Activated naive CD4-positive, alpha-beta T cell treated with anti-CD3 and anti-CD28 coated beads for 36 hours (primary cell): ENCODE results near the gene CCSER2. TPM values are rescaled to one million over a fixed set of nuclear protein-coding genes. Genes with fewer than 3 reads are reported as not detected.

ENCODE experiments used
- CTCF ChIA-PET: fragments of 350-600 bp; sonication (Branson Sonifier 250); formaldehyde crosslinking; loops from one replicate; lab custom pipeline; 2021; ENCODE audit warnings: antibody characterized with exemption; lab: Charles Lee
- DNase-seq: peaks from one replicate; pipeline ENCODE4 v3.0.0-alpha.2; 2020
- H3K27ac Mint-ChIP-seq: one replicate; pipeline ENCODE4 v1.8.0; 2021; ENCODE audit warnings: mild to moderate bottlenecking, mixed read lengths
- H3K27me3 Mint-ChIP-seq: one replicate; pipeline ENCODE4 v1.8.0; 2021; ENCODE audit warnings: low read depth, mixed read lengths
- H3K36me3 Mint-ChIP-seq: one replicate; pipeline ENCODE4 v1.8.0; 2021; ENCODE audit warnings: low read depth, mixed read lengths
- H3K4me1 Mint-ChIP-seq: one replicate; pipeline ENCODE4 v1.8.0; 2021; ENCODE audit warnings: low read depth, mixed read lengths
- H3K4me3 Mint-ChIP-seq: one replicate; pipeline ENCODE4 v1.8.0; 2021; ENCODE audit warnings: mild to moderate bottlenecking, moderate library complexity, mixed read lengths
- H3K9me3 Mint-ChIP-seq: one replicate; pipeline ENCODE4 v1.8.0; 2021; ENCODE audit warnings: mixed read lengths
- intact Hi-C: fragments of 100-400 bp; cut with micrococcal nuclease; formaldehyde crosslinking; loops from one replicate; pipeline ENCODE4 v1.15.1; 2023
- total RNA-seq, 2 experiments: library from RNA; stranded (reverse); gene quantifications; one replicate each; pipeline ENCODE4 v1.2.3, GENCODE V29; 2021

Gene CCSER2
- total RNA-seq, 2 experiments from 2014 or later = 78.0 to 81.8 TPM

GRCh38 chr10:84565881-84566582 lies 237.6 kb downstream of the CCSER2 start:
- intact Hi-C loops = no loop called here
- CTCF ChIA-PET = no interaction called here

DNA sequence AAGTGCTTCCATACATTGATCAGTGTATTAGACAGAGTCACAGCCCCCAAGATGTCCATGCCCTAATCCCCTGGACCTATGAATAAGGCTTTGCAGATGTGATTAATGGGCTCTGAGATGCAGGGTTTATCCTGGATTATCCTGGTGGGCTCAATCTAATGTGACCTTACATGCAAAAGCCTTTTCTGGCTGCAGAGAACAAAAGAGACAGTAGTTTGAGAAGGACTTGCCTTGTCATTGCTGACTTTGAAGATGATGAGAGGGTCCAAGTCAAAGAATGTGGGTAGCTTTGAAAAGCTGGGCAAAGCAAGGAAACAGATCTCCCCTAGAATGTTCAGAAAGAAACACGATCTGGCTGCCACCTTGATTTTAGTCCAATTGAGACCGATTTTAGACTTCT lies 238.7 kb downstream of the CCSER2 start:
- Mint-ChIP-seq H3K9me3 (no peaks in the 10 kb centered on the region), H3K36me3 (no peaks in the 10 kb centered on the region)
- CTCF ChIA-PET = interaction anchor here (1.0 kb wide), 1 partner anchor 27 kb away, joined by 4 read pairs; no protein-coding TSS in a partner anchor

More at GRCh38 chr10:84565881-84566582, 237.6 kb downstream of the CCSER2 start:
- H3K4me1 Mint-ChIP-seq = peaks cover 3% of the 10 kb centered on the region
- DNase-seq = no peak
- no peak overlapping the region for H3K27ac Mint-ChIP-seq
- peaks cover 19% of the 10 kb centered on the region for H3K27me3 Mint-ChIP-seq
- no peak overlapping the region for H3K4me3 Mint-ChIP-seq
- H3K36me3 Mint-ChIP-seq = no peaks in the 10 kb centered on the region
- H3K9me3 Mint-ChIP-seq = no peaks in the 10 kb centered on the region

More for the DNA sequence above, 238.7 kb downstream of the CCSER2 start:
- H3K27ac Mint-ChIP-seq = no peak overlapping the region
- intact Hi-C loops = no loop called here
- no peak overlapping the region for H3K4me3 Mint-ChIP-seq
- peaks cover 3% of the 10 kb centered on the region for H3K4me1 Mint-ChIP-seq
- DNase-seq = no peak
- H3K27me3 Mint-ChIP-seq = peaks cover 19% of the 10 kb centered on the region

Other genes with a start within 250 kb of the CCSER2 start
- 100 to 1,000 TPM; 281 TPM for gene GHITM, start 189.1 kb upstream of the CCSER2 start, total RNA-seq
- not detected for gene GPR15LG, start 154.8 kb upstream of the CCSER2 start, total RNA-seq
- 1 to 10 TPM in 1 of 2 experiments, under 1 TPM in 1; 0.37 to 1.4 TPM for gene CDHR1, start 134.1 kb upstream of the CCSER2 start, total RNA-seq
- not detected for gene LRIT2, start 103.0 kb upstream of the CCSER2 start, total RNA-seq
- not detected for gene LRIT1, start 87.0 kb upstream of the CCSER2 start, total RNA-seq
- not detected for gene RGR, start 83.5 kb upstream of the CCSER2 start, total RNA-seq